ENCODE results near the gene EIF4A2.

EIF4A2 gene

DNA sequence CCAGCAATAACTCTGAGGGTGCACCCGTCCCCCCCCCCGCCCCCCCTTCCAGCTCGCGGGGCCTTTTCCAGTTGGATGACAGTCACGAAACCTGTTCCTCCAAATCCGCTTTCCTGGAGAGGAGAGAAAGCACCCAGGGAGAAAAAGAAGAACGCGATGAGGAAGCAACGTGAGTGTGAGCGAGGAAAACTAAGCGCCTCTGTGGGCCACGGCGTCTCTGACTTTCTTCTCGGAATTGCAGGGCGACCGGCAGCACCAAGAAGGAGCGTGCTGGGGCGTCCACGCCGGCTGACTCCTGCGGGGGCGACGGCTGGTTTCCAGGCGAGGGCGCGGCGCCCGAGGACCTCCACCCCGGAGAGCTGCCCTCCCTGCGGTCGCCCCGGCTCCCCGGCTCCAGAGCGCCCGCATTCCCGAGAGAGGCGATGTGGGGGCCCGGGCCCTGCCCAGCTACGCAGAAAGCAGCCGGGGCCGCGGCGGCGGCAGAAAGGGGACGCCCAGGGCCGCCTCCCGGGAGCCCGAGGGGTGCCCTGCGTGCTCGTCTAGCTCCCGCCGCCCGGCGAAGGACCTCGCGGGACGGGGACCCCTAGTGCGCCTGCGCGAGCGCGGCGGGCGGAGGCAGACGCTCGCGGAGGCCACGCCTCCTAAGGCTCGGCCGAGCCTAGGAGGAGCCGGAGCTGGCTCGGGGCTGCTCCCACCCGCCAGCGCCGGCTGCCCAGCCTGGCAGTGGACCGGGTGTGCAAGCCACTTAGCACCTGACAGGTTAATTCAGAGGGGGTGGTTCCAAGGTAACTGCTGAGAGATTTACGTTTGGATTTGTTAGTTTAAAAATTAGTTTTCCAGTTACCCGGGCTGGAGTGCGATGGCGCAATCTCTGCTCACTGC, 43.8 kb downstream of the EIF4A2 start:
- peak; percentile 55; the same call in 1 of the 2 replicates for TF ChIP-seq TAF1 (IDR thresholded peaks at IDR 0.05; ENCODE audit: low read depth)
- no peak for TF ChIP-seq FOXM1 (IDR thresholded peaks at IDR 0.05; ENCODE audit: borderline replicate concordance, low read depth)
- peak; percentile 97 for TF ChIP-seq CEBPB (IDR thresholded peaks at IDR 0.05)
- TF ChIP-seq NFIC (IDR thresholded peaks at IDR 0.05): no peak
- 0 out of 2 replicates have a peak, but pooled peaks have one; percentile 65 for TF ChIP-seq ZBTB7A (IDR thresholded peaks at IDR 0.05; ENCODE audit: low read depth)
- TF ChIP-seq TCF12 (IDR thresholded peaks at IDR 0.05; ENCODE audit: low read depth): peak; percentile 51; the same call in 1 of the 2 replicates
- TF ChIP-seq, protein P1, sequence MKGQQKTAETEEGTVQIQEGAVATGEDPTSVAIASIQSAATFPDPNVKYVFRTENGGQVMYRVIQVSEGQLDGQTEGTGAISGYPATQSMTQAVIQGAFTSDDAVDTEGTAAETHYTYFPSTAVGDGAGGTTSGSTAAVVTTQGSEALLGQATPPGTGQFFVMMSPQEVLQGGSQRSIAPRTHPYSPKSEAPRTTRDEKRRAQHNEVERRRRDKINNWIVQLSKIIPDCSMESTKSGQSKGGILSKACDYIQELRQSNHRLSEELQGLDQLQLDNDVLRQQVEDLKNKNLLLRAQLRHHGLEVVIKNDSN (IDR thresholded peaks at IDR 0.05): no peak
- TF ChIP-seq EGR1 (IDR thresholded peaks at IDR 0.05): peak; percentile 39; the same call in 1 of the 2 replicates
- TF ChIP-seq, protein P2, sequence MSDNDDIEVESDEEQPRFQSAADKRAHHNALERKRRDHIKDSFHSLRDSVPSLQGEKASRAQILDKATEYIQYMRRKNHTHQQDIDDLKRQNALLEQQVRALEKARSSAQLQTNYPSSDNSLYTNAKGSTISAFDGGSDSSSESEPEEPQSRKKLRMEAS (IDR thresholded peaks at IDR 0.05): peak; percentile 85

DNA sequence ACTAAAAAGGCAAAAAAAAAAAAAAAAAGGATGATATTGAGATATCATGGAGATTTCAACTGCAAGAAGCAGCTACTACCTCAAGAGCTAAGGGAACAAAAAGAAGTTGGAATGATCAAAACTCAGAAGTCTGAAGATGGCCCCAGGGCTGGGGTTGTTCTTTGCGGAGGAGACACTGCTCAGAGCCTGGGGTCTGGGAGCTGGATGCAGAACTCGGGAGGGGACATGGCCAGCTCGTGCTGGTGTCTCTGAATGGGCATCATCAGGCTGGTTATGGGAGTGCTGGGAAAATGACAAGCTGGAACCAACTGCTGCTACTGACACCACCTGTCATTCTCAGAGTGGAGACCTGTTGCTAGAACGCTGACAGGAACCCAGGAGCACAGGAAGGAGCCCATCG, 45.0 kb downstream of the EIF4A2 start:
- no peak for TF ChIP-seq TEAD4 (IDR thresholded peaks at IDR 0.05)
- TF ChIP-seq CEBPB (IDR thresholded peaks at IDR 0.05): no peak
- no peak for TF ChIP-seq CREB1 (IDR thresholded peaks at IDR 0.05; ENCODE audit: low read depth)
- TF ChIP-seq, protein P3, sequence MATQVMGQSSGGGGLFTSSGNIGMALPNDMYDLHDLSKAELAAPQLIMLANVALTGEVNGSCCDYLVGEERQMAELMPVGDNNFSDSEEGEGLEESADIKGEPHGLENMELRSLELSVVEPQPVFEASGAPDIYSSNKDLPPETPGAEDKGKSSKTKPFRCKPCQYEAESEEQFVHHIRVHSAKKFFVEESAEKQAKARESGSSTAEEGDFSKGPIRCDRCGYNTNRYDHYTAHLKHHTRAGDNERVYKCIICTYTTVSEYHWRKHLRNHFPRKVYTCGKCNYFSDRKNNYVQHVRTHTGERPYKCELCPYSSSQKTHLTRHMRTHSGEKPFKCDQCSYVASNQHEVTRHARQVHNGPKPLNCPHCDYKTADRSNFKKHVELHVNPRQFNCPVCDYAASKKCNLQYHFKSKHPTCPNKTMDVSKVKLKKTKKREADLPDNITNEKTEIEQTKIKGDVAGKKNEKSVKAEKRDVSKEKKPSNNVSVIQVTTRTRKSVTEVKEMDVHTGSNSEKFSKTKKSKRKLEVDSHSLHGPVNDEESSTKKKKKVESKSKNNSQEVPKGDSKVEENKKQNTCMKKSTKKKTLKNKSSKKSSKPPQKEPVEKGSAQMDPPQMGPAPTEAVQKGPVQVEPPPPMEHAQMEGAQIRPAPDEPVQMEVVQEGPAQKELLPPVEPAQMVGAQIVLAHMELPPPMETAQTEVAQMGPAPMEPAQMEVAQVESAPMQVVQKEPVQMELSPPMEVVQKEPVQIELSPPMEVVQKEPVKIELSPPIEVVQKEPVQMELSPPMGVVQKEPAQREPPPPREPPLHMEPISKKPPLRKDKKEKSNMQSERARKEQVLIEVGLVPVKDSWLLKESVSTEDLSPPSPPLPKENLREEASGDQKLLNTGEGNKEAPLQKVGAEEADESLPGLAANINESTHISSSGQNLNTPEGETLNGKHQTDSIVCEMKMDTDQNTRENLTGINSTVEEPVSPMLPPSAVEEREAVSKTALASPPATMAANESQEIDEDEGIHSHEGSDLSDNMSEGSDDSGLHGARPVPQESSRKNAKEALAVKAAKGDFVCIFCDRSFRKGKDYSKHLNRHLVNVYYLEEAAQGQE (IDR thresholded peaks at IDR 0.05; ENCODE audit: low read depth): no peak
- TF ChIP-seq TCF12 (IDR thresholded peaks at IDR 0.05; ENCODE audit: low read depth): no peak
- TF ChIP-seq NFIC (IDR thresholded peaks at IDR 0.05): no peak
- TF ChIP-seq, protein P1 (IDR thresholded peaks at IDR 0.05): no peak
- TF ChIP-seq ZBTB7A (IDR thresholded peaks at IDR 0.05; ENCODE audit: low read depth): no peak
- TF ChIP-seq EGR1 (IDR thresholded peaks at IDR 0.05): no peak
- TF ChIP-seq EP300 (IDR thresholded peaks at IDR 0.05; ENCODE audit: borderline replicate concordance): no peak

DNA sequence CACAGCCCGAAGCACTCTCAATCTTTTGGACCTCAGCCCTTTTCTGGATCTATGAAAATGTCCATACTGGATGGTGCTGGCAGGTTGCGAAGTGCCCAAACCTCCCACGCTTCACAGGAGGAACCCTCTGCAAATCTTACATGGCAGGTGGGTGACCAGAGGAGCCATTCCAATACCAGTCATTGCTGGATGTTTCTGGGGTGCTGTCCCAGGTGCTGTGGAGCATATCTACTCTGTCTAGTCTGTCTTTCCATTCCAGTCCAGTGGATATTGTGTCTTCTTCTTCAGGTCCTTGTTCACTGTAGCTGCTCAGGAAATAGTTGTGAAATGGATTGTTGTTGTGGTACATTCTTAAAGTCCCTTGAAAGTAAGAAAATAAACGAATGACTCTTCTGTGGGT, 48.4 kb downstream of the EIF4A2 start:
- TF ChIP-seq, protein P1 (IDR thresholded peaks at IDR 0.05): no peak
- TF ChIP-seq, protein P3 (IDR thresholded peaks at IDR 0.05; ENCODE audit: low read depth): peak; percentile 76

DNA sequence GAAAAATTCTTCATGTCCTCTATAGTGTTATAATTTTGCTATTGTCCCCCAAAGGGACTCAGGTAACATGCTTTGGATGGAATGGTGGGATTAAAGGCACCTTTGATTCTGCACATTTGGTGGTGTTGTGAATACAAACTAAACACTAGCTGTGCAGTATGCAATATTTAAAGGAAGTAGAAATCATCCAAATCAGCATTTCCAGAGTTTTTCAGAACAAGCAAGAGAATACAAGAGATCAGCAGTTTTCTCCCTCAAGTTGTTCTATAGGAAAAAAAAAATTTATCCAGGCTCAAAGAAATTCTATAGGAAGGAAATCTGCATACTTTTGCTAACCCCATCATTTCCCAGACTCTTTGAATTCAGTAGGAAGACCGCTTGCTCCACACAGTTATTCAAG, 48.9 kb downstream of the EIF4A2 start:
- TF ChIP-seq ZBTB7A (IDR thresholded peaks at IDR 0.05; ENCODE audit: low read depth) (no peak), YY1 (IDR thresholded peaks at IDR 0.05; ENCODE audit: low read depth) (no peak), TAF1 (IDR thresholded peaks at IDR 0.05; ENCODE audit: low read depth) (no peak), RAD21 (IDR thresholded peaks at IDR 0.05; ENCODE audit: low read depth) (no peak)
- TF ChIP-seq, protein P2 (IDR thresholded peaks at IDR 0.05): no peak

All from Ishikawa (cell line).